HCEC 1CT (cell line): ENCODE data around the gene GMDS.

Experiments used
- DNase-seq: peaks from one replicate; pipeline ENCODE4 v3.0.0-alpha.2; 2017

The GMDS gene

GRCh38 chr6:1971612-1972011, 273.8 kb downstream of the GMDS start:
- no peak for DNase-seq

GRCh38 chr6:1970151-1970561, 275.2 kb downstream of the GMDS start:
- DNase-seq: no peak

DNA sequence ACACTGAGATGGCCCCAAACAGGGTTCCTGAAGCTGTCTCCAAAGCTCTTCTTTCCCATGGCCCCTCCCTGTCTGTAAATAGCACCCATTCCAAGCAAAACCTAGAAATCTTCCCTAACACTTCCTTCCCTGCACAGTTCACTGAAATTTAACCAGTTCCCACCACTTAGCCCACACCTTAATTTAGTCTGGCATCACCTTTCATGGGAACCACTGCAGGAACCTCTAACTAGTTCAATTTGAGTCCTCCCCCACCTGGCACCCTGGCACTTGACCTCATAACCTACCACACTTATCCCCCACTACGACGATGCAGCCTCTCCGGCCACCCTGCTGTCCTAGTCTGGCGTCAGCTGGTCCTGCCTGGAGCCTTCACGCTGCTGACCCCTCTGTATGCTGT, 278.7 kb downstream of the GMDS start:
- no peak for DNase-seq

- no peak for DNase-seq
Observed at GRCh38 chr6:1965596-1966224, 279.7 kb downstream of the GMDS start.

DNA sequence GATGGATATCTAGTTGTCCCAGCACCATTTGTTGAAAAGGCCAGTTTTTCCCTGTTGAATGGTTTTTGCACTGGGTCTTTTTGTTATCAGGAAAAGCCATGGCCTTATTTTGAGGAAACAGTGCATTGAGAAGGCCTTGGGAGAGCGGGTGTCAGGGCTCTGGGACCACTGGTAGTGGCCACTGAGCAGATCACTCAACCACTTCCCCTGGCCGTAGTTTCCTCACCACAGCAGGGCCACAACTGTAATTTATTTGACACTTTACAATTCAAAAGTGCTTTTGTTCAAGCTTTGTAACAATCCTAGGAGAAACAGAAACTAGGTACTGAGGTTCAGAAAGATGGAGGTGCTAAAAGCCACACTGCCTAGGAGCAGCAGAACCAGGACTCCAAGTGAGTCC, 281.8 kb downstream of the GMDS start:
- no peak for DNase-seq

DNA sequence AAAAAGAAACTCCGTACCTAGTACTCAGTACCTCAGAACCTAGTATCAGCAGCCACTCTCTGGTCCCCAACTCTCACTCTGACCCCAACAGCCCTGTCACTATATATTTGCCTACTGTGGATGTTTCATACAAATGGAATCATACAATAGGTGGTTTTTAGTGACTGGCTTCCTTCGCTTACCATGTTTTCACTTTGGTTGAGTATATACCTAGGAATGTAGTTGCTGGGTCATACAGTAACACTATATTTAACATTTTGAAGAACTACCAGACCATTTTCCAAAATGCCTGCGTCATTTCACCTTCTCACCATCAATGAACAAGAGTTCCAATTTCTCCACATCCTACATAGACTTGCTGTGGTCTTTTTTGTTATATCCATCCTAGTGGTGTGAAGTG, 283.2 kb downstream of the GMDS start:
- no peak for DNase-seq

DNA sequence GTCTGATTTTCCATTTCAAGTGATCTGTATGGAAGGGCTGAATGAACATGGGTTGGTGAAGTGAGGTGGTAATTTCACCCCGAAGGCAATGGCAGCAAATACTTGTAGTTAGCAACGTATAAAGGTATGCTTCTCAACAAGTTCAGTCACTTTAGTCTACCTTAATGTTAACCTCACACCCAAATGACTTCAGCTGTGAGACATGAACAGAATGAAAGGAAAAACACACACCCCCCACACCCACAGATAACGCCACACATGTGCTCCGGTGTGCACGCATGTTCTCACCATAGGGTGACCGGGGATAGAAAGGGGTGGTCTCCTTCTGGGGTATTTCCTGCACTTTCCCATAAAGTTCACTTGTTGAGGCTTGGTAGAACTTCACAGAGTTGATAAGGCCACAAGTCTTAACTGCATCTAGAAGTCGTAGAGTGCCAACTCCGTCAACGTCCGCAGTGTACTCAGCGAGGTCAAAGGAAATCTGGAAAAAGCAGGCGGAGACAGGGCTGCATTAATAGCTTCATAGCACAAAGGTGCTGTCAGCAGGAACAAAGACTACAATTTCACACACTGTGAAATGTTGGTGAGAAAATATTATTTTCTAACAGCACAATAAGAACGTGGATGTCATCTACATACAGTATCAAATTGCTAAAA, 284.8 kb downstream of the GMDS start:
- no peak for DNase-seq

GRCh38 chr6:1958257-1958656, 287.1 kb downstream of the GMDS start:
- DNase-seq: no peak

- no peak for DNase-seq
Observed at GRCh38 chr6:1957746-1958145, 287.7 kb downstream of the GMDS start.

DNA sequence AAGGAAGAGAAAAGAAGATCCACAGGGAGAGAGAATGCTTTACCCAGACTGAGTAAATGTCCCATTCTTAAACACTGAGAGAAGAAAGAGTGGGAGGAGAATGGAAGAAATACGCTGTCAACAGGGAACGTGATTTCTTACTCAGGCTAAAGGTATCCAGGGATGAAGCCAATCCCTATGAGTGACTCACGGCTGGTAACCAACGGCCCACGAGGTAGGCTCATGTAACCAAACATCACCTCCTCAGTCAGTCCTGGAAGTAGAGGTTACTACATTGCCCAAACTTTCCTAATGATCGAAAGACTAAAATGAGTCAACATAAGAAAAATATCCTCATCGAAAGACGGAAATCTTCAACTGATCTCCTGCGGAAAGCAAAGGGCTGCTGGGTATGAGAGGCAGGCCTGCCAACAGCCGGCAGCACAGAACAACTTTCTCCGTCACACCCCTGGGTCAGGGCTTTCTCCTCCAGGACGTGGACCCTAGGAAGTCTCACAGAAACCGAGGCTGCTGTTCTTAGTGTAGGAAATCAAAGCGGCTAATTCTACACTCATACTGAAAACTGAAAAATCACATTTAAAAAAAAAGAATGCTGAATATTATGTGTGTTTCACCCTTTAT, 292.6 kb downstream of the GMDS start:
- DNase-seq: peak; percentile 93

- DNase-seq: no peak
Observed at GRCh38 chr6:1950631-1951030, 294.8 kb downstream of the GMDS start.

GRCh38 chr6:1949538-1949937, 295.9 kb downstream of the GMDS start:
- DNase-seq: peak; percentile 0

DNA sequence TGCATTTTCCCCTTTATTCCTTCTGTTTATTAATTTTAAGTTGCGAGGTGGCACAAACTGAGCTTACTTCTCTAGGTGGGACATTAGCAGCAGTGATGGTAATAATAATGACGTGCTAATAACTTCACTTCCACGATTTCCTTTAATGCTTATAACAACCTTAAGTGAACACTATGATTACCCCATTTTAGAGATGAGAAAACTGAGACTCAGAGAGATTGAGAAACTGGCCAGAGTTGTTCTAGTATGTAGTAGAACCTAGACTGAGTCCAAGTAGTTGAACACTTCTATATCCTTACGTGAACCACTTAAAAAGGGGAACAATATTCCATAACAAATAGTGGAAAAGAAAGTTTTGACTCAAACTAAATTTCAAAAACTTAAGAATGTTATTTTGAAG, 297.5 kb downstream of the GMDS start:
- DNase-seq: no peak

- no peak for DNase-seq
Observed at GRCh38 chr6:1946583-1946982, 298.8 kb downstream of the GMDS start.

DNA sequence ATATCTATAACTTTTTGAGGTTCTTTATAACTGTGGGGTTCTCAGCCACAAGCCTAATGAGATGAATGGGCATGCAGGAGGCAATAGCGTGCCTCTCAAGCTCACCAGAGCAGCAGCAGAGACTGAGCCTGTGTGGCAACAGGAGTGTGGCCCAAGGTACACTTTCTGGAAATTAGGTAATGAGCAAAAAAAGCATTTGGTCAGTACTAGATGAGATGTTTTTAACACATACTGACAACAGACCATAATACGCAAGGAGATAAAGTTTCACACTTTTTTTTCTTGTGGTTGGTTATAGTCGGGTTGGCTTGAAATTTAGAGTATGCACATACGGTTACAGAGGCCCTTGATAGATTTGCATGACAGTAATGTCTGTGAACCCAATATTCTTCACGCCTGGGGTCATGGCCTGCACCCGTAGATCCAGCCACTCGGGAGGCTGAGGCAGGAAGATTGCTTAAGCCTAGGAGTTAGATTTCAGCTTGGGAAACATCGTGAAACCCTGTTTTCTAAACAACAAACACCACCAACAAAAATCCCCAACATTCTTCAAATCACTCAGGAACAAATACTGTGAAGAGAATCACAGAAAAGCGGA, 300.1 kb downstream of the GMDS start:
- DNase-seq: no peak

GRCh38 chr6:1942834-1943233, 302.6 kb downstream of the GMDS start:
- no peak for DNase-seq

- no peak for DNase-seq
Observed at GRCh38 chr6:1941534-1941933, 303.9 kb downstream of the GMDS start.

DNA sequence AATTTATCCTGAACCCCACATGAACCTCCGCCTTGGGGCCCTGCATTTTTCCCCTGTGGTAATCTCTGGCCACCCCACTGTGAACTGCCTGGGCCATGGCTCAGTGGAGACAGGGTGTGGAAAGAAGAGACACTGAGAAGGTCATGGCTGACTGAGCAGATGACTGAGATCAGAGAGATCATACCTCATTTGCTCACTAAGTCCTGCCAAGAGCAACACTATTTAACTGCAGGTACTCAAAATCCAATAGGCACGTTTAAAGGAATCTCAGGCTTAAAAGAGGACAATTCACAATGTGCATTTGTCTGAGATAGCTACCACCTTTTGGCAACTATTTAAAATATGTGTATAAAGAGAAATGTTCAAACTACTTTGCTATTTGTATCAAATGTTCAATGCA, 305.0 kb downstream of the GMDS start:
- no peak for DNase-seq

GRCh38 chr6:1933292-1933691, 312.1 kb downstream of the GMDS start:
- DNase-seq: no peak

DNA sequence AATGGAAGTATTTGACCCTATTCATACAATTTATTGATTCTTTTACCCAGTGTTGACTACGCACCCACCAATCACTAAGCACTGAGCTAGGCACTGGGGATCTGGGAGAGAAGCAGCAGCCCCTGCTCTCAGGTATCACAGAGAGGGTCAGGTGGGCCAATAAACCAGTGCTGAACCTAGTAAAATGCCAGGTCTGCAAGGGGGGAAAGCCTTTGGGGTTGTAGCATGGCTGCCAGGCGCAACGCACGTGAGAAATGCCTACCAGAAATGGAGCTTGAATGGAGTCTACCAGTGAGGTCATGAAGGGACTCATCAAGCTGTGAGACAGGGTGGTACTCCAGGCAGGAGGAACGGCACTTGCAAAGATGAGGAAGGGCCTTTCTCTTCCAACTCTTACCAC, 313.6 kb downstream of the GMDS start:
- DNase-seq: no peak

- DNase-seq: no peak
Observed at GRCh38 chr6:1930356-1930755, 315.0 kb downstream of the GMDS start.

DNA sequence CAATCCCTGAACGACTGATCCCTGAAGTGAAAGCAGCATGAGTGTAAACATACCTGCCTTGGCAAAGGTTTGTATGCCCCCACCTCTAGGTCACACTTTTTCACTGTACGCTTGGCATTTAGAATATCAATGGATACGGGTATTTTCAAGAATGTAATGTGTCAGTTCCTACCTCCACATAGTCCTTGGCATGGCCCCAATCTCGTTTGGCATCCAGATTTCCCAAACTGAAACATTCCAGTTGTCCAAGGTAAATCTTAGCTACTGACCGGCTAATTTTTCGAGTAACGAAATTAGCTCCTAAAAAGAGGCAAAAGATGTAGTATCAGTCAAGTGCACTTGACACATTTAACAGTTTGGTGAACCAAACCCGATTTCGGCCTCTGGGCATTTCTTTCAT, 315.5 kb downstream of the GMDS start:
- no peak for DNase-seq

DNA sequence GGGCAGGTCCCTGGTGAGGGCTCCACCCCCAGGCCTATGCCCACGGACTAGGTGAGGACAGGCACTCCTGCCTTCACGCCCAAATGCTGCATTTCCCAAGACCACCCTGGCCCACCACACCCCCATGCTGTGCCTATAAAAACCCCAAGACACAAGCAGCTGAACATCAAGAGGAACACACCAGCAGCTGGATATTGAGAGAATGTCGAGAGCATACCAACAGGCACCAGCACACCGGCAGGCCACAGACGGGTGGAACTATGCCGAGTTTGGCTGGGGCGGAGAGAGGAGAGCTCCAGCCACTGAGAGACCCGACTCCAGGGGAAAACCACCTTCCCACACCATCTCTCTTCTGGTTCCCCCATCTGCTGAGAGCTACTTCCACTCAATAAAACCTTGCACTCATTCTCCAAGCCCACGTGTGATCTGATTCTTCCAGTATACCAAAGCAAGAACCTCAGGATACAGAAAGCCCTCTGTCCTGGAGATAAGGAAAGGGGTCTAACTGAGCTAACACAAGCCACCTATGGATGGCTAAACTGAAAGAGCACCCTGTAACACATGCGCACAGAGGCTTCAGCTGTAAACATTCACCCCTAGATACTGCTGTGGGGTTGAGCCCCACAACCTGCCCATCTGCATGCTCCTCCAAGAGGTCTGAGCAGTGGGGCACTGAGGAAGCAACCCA, 319.5 kb downstream of the GMDS start:
- DNase-seq: no peak

DNA sequence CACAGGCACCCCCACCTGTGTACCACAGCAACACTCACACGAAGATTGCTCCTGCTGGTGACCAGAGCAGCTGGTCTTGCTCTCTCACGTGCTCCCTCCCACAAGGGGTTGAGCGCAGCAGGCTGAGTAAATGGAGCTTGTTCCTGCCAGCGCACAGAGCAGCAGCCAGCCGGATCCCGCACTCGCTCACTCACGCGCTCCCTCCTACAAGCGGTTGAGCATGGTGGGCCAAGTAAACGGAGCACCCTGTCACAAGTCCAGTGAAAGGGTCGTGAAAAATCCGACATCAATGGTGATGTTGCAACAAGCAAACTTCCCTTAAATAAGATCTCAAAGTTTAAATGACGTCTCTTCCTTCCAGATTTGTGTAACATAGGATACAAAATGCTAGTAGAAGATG, 322.0 kb downstream of the GMDS start:
- no peak for DNase-seq
